ENCODE data around the gene NINJ2. TPM values are rescaled to one million over a fixed set of nuclear protein-coding genes. Genes with fewer than 3 reads are reported as not detected.

NINJ2 gene
- total and polyA plus RNA-seq, 7 donors = 11.8 to 66.6 (median 33.1) TPM

DNA sequence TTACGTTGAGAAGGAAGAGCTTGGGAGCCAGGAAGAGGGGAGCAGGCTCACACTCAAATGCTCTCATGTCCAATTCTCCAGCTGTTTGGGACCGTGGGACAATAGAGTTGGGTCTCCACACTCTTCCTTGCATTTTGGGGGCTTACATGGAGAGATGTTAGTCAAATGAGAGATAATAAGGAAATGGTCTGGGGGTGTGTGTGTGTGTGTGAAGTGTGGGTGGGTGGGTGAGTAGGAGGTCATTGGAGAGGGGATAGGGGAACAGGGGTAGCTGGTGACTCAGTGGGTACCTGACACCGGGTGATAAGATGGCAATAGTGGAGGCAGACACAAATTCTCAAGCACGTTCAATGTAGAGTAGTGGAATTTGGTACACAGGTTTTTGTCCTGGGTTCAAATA, 135.5 kb downstream of the NINJ2 start:
- Histone ChIP-seq H3K36me3 (ENCODE audit: insufficient read depth in 1 of 2, low read depth in 1 of 2) (no peaks in the 10 kb centered on the region), H3K27ac (no peak overlapping the region), H3K27me3 (ENCODE audit: insufficient read depth in 3 of 3, low read length in 2 of 3) (no peaks in the 10 kb centered on the region), H3K9me3 (no peaks in the 10 kb centered on the region), H3K4me1 (no peaks in the 10 kb centered on the region), H3K4me3 (no peak overlapping the region)
- TF ChIP-seq, protein P1, sequence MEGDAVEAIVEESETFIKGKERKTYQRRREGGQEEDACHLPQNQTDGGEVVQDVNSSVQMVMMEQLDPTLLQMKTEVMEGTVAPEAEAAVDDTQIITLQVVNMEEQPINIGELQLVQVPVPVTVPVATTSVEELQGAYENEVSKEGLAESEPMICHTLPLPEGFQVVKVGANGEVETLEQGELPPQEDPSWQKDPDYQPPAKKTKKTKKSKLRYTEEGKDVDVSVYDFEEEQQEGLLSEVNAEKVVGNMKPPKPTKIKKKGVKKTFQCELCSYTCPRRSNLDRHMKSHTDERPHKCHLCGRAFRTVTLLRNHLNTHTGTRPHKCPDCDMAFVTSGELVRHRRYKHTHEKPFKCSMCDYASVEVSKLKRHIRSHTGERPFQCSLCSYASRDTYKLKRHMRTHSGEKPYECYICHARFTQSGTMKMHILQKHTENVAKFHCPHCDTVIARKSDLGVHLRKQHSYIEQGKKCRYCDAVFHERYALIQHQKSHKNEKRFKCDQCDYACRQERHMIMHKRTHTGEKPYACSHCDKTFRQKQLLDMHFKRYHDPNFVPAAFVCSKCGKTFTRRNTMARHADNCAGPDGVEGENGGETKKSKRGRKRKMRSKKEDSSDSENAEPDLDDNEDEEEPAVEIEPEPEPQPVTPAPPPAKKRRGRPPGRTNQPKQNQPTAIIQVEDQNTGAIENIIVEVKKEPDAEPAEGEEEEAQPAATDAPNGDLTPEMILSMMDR (IDR thresholded peaks at IDR 0.05) = no peak
- no peak for DNase-seq
- intact Hi-C loops (cut with DNase I) = no loop called here
- 71 to 79% (median 72%) methylated on average over 4 of the region's 4 CpGs for WGBS, 3 donors
- ATAC-seq = no peak

DNA sequence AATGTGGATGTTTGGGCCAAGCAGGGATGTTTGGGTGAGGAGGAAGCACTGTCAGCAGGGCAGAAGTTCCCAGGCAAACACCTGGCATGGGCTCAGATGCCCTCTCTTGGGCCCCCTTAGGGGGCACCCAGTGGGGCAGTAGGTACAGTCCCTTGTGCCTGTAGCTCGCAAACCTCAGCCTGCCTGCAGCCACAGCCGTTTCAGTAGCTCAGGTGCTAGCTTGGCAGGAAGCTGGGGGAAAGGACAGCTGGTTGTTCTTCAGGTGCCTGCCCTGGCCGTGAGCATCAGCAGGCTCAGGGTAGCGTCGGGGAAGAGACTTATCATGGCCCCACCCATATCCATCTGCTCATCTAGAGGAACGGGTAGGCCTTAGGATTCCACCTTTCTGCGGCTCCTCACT, 136.0 kb downstream of the NINJ2 start:
- H3K27me3 ChIP-seq (ENCODE audit: insufficient read depth in 3 of 3, low read length in 2 of 3) = no peaks in the 10 kb centered on the region
- 71 to 74% (median 73%) methylated on average over 7 of the region's 7 CpGs for WGBS, 3 donors
- H3K9me3 ChIP-seq = no peaks in the 10 kb centered on the region
- no peak overlapping the region for H3K4me3 ChIP-seq
- TF ChIP-seq, protein P1 (IDR thresholded peaks at IDR 0.05) = no peak
- intact Hi-C loops (cut with DNase I) = no loop called here
- H3K36me3 ChIP-seq (ENCODE audit: insufficient read depth in 1 of 2, low read depth in 1 of 2) = no peaks in the 10 kb centered on the region
- H3K4me1 ChIP-seq = no peaks in the 10 kb centered on the region
- DNase-seq (no peak), ATAC-seq (no peak)
- no peak overlapping the region for H3K27ac ChIP-seq

DNA sequence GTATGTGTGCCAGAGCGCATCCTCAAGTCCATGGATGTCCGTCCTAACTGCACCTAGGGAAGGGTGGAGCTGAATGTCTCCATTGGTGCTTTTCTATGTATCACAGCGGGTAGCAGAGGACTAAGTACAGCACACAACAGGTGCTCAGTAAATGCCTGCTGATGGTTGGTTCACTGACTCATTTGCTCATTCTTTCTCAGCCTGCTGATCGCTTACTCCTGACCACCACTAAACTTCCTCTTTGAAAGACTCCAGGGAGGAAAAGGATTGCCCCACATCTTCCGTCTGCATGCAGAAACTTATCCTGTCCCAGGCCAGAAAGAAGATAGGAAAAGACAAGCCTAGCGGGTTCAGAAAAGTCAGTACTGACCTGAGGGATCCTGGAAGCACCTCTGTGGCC, 137.2 kb downstream of the NINJ2 start:
- ATAC-seq = no peak
- WGBS, 3 donors = 85 to 89% (median 86%) methylated on average over 6 of the region's 6 CpGs
- Histone ChIP-seq H3K9me3 (no peaks in the 10 kb centered on the region), H3K4me1 (no peaks in the 10 kb centered on the region), H3K36me3 (ENCODE audit: insufficient read depth in 1 of 2, low read depth in 1 of 2) (no peaks in the 10 kb centered on the region), H3K27ac (no peak overlapping the region), H3K4me3 (no peak overlapping the region), H3K27me3 (ENCODE audit: insufficient read depth in 3 of 3, low read length in 2 of 3) (no peaks in the 10 kb centered on the region)
- intact Hi-C loops (cut with DNase I) = no loop called here
- TF ChIP-seq, protein P1 (IDR thresholded peaks at IDR 0.05) = no peak
- no peak for DNase-seq

DNA sequence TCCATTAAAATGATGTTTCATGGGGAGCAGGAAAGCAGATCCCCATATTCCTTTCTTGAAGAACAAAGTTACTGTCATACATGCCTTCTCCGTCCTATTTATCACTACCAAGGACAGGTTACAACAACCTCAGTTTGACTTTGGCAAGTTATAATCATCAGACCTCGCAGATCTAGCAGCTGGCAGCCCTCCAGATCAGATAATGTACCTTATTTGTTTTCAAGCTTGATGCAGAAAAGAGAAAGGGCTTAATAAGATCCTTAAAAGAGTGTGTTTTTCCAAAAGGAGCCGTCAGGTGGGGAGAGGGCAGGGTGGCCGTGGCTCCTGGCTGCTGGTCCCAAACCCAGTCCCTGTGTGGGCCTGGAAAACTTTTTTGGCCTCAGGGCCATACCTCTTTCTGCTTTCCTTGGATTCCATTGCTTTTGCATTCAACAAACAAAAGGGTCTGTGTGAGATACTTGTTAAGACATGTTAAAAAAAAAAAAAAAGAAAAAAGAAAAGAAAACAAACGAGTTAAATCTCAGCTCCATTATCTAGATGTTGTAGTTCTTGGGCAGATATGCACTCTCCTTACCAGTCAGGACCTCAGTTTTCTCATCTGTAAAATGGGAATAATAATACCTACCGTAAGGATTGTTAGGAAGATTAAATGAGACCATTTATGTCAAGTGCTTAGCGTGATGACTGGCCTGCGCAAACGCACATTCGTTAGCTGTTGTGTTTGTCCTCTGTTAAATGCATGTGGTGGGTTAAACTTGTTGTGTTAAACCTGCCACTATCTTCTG, 138.9 kb downstream of the NINJ2 start:
- Histone ChIP-seq H3K36me3 (ENCODE audit: insufficient read depth in 1 of 2, low read depth in 1 of 2) (no peaks in the 10 kb centered on the region), H3K4me3 (no peak overlapping the region), H3K4me1 (no peaks in the 10 kb centered on the region), H3K9me3 (no peaks in the 10 kb centered on the region), H3K27ac (no peak overlapping the region), H3K27me3 (ENCODE audit: insufficient read depth in 3 of 3, low read length in 2 of 3) (no peaks in the 10 kb centered on the region)
- intact Hi-C loops (cut with DNase I) = no loop called here
- DNase-seq (no peak), ATAC-seq (no peak)
- 80 to 86% (median 81%) methylated on average over 10 of the region's 10 CpGs for WGBS, 3 donors
- TF ChIP-seq, protein P1 (IDR thresholded peaks at IDR 0.05) = no peak
